Pancreas (tissue), 10 donors: Measurements from ENCODE around the gene MAML3. TPM values are rescaled to one million over a fixed set of nuclear protein-coding genes. Genes with fewer than 3 reads are reported as not detected.

ENCODE experiments used
- ATAC-seq, 4 donors: fragments of 200-7000 bp; cut with Tn5 transposase; one replicate each; pipeline versions ENCODE4 v1.8.0 to v1.9.1; 2020; ENCODE audit warnings: mild to moderate bottlenecking in 4 of 4, moderate library complexity in 4 of 4
- DNase-seq, 6 donors: peaks; one replicate each; pipeline ENCODE4 v3.0.0-alpha.2; 2020
- FAIRE-seq: peaks from 2 replicates; lab custom pipeline; 2012; peaks lifted over from hg19 to GRCh38; lab: Jason Lieb, UNC
- H3K27ac ChIP-seq, 4 donors: fragments of 200-600 bp; sonication (generic); 1 replicate in 3 of 4; 2 replicates in 1 of 4; pipeline versions ENCODE4 v1.5.0 to v1.8.0; 2020
- H3K27me3 ChIP-seq, 4 donors: fragments of 200-600 bp; one replicate each; pipeline ENCODE4 v1.8.0; 2021
- H3K36me3 ChIP-seq, 3 donors: fragments of 200-600 bp; sonication (generic) in 1 of 3; one replicate each; pipeline versions ENCODE4 v1.5.0 to v1.8.0; 2020 to 2021
- H3K4me1 ChIP-seq, 3 donors: fragments of 200-600 bp; one replicate each; pipeline ENCODE4 v1.8.0; 2021
- H3K4me3 ChIP-seq, 4 donors: fragments of 200-600 bp; sonication (generic) in 2 of 4; one replicate each; pipeline versions ENCODE4 v1.5.0 to v1.8.0; 2020 to 2021
- H3K9me3 ChIP-seq, 4 donors: fragments of 200-600 bp; one replicate each; pipeline ENCODE4 v1.8.0; 2021
- CTCF ChIP-seq, 4 donors: fragments of 200-600 bp; sonication (generic) in 3 of 4; IDR thresholded peaks; one replicate each; pipeline versions ENCODE4 v1.5.0 to v1.8.0; 2021; ENCODE audit warnings: antibody characterized with exemption in 4 of 4
- WGBS, 2 donors: extraction: QIAGEN DNeasy Blood & Tissue Kit; methylation state at CpG; one replicate each; pipeline ENCODE4 v1.1.7; 2013; 5-methylcytosine and 5-hydroxymethylcytosine counted together
- intact Hi-C, 3 donors: fragments of 100-400 bp; cut with DNase I; formaldehyde crosslinking; loops; one replicate each; pipeline versions ENCODE4 v1.11.1 to v1.14.2; 2022
- polyA plus RNA-seq, 2 donors: library from polyadenylated mRNA; stranded (reverse); fragments of 200-250 nt; gene quantifications; one replicate each; pipeline ENCODE4 v1.2.3, GENCODE V29; 2013
- total RNA-seq, 6 donors: library from RNA; stranded (reverse); fragmentation: NEBNext Ultra II Directional in 4 of 6; extraction: Animal tissue kit (Norgen Biotek cat#: 25700) in 4 of 6; gene quantifications; one replicate each; pipeline versions ENCODE4 v1.2.1 to v1.2.4, GENCODE V29; 2021 to 2023
- donor health status: healthy with polysubstance abuse.
- donor health status: DM: no; HTN: no; CAD: no; lungs with moderate emphysema.
- donor health status: DM: no; HTN: no; CAD: no.
- donor health status: control.
- donor health status: control.
- donor health status: Bipolar disorder and iron deficiency.
- donor health status: DM: yes; HTN: yes; CAD: no.
- donor health status: DM: no; HTN: no; CAD: no.
- donor health status: DM: no; HTN: no; CAD: no.
- donor health status: DM: yes; HTN: yes; CAD: no.

Gene MAML3
- total and polyA plus RNA-seq, 8 donors: 3.8 to 8.9 (median 5.9) TPM

- no peak for FAIRE-seq
Measured at GRCh38 chr4:140044337-140044902, 109.6 kb downstream of the MAML3 start.

GRCh38 chr4:140042634-140043033 lies 111.3 kb downstream of the MAML3 start:
- 71 to 75% methylated on average over 4 of the region's 4 CpGs for WGBS, 2 donors
- intact Hi-C loops: loop anchor here in 1 of 3 donors (10.0 kb wide), 1 partner anchor 102 kb away; no protein-coding TSS in a partner anchor
- ATAC-seq (no peak), FAIRE-seq (no peak), DNase-seq (no peak)
- Histone ChIP-seq H3K27ac (no peak overlapping the region), H3K4me1 (peaks cover 0 to 8% (median under 1%) of the 10 kb centered on the region in 3 donors), H3K9me3 (peaks cover 0 to 2% (median 0%) of the 10 kb centered on the region in 4 donors), H3K36me3 (no peaks in the 10 kb centered on the region), H3K27me3 (no peaks in the 10 kb centered on the region), H3K4me3 (no peak overlapping the region)
- no peak for TF ChIP-seq CTCF (IDR thresholded peaks at IDR 0.05)

More at GRCh38 chr4:140044337-140044902, 109.6 kb downstream of the MAML3 start:
- H3K27ac ChIP-seq: no peak overlapping the region
- H3K36me3 ChIP-seq: no peaks in the 10 kb centered on the region
- DNase-seq (no peak), ATAC-seq (no peak)
- peaks cover 0 to 2% (median 0%) of the 10 kb centered on the region in 4 donors for H3K9me3 ChIP-seq
- no peak for TF ChIP-seq CTCF (IDR thresholded peaks at IDR 0.05)
- 81 to 85% methylated on average over 8 of the region's 8 CpGs for WGBS, 2 donors
- intact Hi-C loops: loop anchor here in 1 of 3 donors (10.0 kb wide), 1 partner anchor 100 kb away; no protein-coding TSS in a partner anchor
- no peak overlapping the region for H3K4me3 ChIP-seq
- peaks cover 0 to 4% (median 0%) of the 10 kb centered on the region in 3 donors for H3K4me1 ChIP-seq
- no peaks in the 10 kb centered on the region for H3K27me3 ChIP-seq

GRCh38 chr4:140038031-140038533 lies 115.9 kb downstream of the MAML3 start:
- no peak for FAIRE-seq

GRCh38 chr4:140037353-140038030 lies 116.5 kb downstream of the MAML3 start:
- TF ChIP-seq CTCF (IDR thresholded peaks at IDR 0.05): no peak
- 49 to 53% methylated on average over 6 of the region's 6 CpGs for WGBS, 2 donors
- Histone ChIP-seq H3K27ac (peak overlapping the region in 2 of 4 donors; percentile 9 to 38), H3K36me3 (no peaks in the 10 kb centered on the region), H3K4me1 (peaks cover 0 to 13% (median 9%) of the 10 kb centered on the region in 3 donors), H3K4me3 (no peak overlapping the region), H3K9me3 (no peaks in the 10 kb centered on the region), H3K27me3 (no peaks in the 10 kb centered on the region)
- FAIRE-seq (no peak), DNase-seq (no peak), ATAC-seq (peak; percentile 55 to 81 (median 73))
- intact Hi-C loops: no loop called here

More at GRCh38 chr4:140038031-140038533, 115.9 kb downstream of the MAML3 start:
- ATAC-seq (peak; percentile 6 to 66 (median 54)), DNase-seq (no peak)
- no peak for TF ChIP-seq CTCF (IDR thresholded peaks at IDR 0.05)
- Histone ChIP-seq H3K4me1 (peaks cover 0 to 13% (median 9%) of the 10 kb centered on the region in 3 donors), H3K27ac (peak overlapping the region in 2 of 4 donors; percentile 9 to 38), H3K9me3 (no peaks in the 10 kb centered on the region), H3K27me3 (no peaks in the 10 kb centered on the region), H3K4me3 (no peak overlapping the region), H3K36me3 (no peaks in the 10 kb centered on the region)
- 27 to 37% methylated on average over 3 of the region's 3 CpGs for WGBS, 2 donors
- intact Hi-C loops: no loop called here
